Measurements from ENCODE around the gene NID1.

GRCh38 chr1:236009191-236009590 lies 55.7 kb downstream of the NID1 start:
- TF ChIP-seq POLR2A (IDR thresholded peaks at IDR 0.05; ENCODE audit: borderline replicate concordance, extremely low read depth, insufficient read depth, insufficient read length) (no peak), ZBTB33 (IDR thresholded peaks at IDR 0.05; ENCODE audit: extremely low read depth, insufficient replicate concordance, low read length) (no peak)
- TF ChIP-seq, protein P1, sequence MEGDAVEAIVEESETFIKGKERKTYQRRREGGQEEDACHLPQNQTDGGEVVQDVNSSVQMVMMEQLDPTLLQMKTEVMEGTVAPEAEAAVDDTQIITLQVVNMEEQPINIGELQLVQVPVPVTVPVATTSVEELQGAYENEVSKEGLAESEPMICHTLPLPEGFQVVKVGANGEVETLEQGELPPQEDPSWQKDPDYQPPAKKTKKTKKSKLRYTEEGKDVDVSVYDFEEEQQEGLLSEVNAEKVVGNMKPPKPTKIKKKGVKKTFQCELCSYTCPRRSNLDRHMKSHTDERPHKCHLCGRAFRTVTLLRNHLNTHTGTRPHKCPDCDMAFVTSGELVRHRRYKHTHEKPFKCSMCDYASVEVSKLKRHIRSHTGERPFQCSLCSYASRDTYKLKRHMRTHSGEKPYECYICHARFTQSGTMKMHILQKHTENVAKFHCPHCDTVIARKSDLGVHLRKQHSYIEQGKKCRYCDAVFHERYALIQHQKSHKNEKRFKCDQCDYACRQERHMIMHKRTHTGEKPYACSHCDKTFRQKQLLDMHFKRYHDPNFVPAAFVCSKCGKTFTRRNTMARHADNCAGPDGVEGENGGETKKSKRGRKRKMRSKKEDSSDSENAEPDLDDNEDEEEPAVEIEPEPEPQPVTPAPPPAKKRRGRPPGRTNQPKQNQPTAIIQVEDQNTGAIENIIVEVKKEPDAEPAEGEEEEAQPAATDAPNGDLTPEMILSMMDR (IDR thresholded peaks at IDR 0.05 in 2 of 3, conservative IDR thresholded peaks at IDR 0.05 in 1 of 3; ENCODE audit: borderline replicate concordance in 1 of 3, insufficient read depth in 1 of 3, low read depth in 2 of 3, low read length in 2 of 3), result no peak
- TF ChIP-seq, protein P2, sequence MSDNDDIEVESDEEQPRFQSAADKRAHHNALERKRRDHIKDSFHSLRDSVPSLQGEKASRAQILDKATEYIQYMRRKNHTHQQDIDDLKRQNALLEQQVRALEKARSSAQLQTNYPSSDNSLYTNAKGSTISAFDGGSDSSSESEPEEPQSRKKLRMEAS (IDR thresholded peaks at IDR 0.05), result no peak

Data from HCT116 (cell line).